Germinal center (tissue), 1 donor: ENCODE measurements around the gene TERT.

Source experiments
- DNase-seq: peaks from one replicate; pipeline ENCODE4 v3.0.0; 2012; ENCODE audit warnings: mixed read lengths, low spot score

Gene TERT

DNA sequence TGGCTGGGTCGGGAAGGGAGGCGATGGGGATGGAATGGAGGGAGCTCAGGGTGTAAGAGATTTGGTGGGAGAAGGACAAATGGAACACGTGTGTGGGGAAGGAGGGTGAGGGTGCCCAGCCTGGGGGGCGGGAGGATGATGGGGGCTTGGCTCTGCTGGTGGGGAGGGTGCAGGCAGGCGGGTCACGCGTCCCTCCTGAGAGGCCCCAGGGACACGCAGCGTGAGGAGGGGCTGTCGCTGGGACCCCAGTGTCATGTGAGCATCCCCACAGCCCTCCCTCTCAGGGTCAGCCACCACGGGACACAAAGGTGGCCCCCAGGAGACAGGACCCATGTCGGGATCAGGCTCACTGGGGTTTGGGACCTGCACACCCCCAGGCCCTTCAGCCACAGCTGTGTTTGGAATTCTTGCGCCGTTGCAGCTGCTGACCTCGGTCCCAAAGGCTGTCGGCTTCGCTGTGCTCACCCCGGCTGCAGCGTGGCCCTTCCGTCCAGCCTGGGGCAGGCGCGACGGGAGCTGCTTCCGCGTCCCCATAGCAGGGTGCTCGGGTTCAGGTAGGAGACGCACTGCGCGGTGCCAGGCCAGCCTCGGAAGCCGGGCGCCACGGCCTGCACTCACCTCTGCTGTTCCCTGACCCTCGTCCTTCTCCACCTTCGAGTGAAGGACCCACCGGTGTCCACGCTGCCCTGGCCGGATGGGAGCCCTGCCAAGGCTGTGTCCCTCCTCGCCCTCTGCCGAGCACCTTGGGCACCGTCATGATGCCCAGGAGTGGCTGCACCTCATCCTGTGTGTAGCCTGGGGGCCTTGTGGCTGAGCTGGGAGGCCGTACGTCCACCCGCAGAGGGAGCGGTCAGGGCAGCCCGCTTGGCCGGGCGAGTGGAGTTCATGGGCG lies 88.1 kb downstream of the TERT start:
- DNase-seq = no peak

DNA sequence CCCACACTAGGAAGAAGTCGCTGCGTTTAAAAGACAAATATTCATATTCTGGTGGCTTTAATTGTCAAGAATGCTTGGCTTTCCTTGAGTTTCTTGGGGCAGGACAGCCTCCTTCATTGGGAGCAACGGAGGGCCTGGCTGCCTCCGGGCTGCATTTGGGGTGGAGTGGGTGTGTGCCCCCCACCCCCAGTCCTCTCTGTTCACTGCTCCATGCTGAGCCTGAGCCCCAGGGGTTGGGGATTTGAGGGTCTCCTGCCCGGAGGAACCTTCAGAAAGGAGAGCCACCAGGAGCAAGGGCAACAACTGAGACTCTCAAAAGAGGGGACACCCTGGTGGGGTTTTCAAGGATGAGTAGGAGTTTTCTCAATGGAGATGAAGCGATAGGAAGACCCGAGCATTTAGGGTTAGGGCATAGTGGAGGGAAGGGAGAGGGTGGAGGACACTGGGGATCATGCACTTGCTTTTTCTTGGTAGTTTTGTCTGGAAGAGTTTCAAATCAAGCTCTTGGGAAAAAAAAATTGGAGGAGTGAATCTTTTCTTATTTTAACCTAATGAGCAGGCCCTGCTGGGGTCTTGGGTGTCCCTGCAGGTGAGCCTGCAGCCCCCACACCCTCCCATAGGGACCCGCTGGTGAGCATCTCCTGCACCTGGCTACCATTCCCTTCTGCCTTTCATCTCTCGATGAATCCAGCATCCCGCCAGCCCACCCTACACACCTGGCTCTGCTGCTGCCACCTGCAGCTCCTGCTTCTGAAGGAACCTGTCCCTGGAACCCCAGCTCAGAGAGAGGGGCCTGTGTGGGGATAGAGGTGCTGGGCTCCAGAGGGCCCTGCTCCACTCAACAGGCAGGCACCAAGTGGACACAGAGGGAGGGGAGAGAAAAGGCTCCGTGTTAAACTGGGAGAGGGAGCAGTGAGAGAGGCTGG lies 89.3 kb downstream of the TERT start:
- no peak for DNase-seq

DNA sequence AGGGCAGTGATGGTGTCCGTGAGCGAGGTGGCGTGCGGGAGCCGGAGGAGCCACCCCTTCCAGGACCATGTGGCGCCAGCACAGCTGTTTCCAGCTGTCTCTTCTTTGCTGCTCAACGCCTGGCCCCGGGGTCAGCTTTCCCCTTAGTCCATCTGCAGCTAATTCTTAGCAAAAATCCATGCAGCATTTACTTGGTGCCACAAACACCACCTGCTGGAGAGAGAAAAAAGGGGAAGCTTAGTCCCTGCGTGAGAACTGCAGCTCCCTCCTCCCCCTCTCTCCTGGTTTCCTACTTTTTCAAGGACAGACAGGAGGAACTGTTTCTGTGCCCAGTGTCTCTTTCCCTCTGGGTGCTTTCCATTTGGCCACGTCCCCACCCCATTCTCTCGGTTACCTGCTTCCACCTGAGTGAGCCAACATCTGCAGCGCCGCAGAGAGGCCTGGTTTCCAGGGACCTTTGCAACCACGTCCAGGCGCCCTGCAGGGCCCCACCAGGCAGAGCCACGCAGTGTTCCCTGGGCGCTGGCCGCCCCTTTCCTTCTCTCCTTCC lies 90.1 kb downstream of the TERT start:
- no peak for DNase-seq

DNA sequence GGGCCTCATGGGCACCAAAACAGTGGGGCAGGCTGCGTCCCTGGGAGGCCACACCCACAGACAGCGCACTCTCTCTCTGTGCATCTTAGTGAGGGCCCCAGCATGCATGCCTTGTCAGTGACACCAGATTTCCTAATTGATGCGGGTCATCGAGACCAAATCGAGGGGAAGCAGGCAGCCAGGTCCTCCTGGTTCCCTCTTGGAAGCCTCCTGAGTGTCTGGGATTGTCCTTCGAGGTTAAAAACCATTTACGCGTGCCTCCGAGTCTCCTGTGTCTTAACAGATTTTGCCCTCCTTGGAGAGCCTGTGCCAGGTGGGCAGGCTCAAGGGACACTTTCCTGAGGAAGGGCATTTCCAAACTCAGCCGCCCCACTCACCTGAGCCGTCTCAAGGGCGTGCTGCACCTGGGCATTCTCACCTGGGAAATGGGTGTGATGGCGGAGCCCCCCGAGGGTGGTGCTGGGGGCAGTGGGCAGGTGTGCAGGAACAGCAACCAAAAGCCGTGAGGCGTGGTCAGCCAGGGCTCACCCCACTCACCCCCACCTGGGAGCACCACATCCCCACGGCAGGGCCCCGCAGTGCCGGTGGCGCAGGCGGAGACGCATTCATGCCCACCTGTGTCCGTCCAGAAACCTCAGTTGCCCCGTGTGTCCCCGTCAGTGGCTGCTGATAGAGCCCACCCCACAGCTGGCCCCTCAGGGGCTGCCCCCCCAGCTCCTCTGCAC lies 90.7 kb downstream of the TERT start:
- DNase-seq = no peak

DNA sequence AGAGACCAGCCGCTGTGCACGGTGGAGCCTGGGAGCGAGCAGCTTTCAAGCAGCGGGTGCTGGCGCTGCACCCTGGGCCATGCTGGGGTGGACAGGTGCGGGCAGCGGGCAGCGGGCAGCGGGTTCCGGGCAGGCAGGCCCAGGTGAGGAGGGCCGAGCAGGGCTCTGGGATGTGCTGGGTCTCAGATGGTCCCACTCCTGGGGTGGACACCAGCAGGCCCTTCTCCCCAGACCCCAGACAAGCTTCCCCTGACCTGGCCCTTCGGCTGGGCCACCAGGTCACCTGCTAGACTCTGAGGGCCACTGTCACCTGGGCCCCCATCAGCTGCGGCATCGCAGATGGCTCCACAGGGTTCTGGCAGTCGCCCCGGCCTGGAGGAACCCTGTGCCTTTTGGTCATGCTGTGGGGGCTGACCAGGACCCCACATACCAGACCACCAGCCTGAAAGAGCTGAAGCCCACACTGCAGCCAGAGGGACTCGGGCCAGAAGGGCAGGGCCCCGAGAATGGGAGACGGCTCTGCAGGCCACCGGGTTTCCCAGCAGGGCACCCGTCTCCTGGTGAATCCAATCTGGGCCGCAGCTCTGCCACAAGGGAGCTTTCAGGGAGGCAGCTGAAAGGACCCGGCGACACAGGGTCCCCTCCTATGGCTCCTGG lies 91.4 kb downstream of the TERT start:
- DNase-seq = no peak
